GM21390 (cell line): ENCODE data around the gene RPAP2.

ENCODE experiments used
- ATAC-seq: cut with Tn5 transposase; IDR thresholded peaks from one replicate; pipeline ENCODE4 v1.9.1; 2021; ENCODE audit not compliant: unreplicated experiment

Gene RPAP2

DNA sequence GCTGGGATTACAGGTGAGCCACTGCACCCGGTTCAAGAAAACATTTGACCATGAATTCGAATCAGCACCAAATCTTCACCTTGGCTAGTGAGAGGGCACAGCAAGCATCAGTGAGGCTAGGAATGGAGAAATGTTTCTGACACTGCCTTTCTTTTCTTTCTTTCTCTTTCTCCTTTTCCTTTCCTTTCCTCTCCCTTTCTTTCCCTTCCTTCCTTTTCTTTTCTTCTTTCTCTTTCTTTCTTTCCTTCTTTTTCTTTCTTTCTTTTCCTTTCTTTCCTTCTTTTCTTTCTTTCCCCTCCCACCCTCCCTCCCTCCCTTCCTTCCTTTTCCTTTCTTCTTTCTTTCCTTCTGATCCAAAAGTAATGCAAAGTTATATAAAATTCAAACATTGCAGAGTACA lies 147.0 kb downstream of the RPAP2 start:
- ATAC-seq: no peak

DNA sequence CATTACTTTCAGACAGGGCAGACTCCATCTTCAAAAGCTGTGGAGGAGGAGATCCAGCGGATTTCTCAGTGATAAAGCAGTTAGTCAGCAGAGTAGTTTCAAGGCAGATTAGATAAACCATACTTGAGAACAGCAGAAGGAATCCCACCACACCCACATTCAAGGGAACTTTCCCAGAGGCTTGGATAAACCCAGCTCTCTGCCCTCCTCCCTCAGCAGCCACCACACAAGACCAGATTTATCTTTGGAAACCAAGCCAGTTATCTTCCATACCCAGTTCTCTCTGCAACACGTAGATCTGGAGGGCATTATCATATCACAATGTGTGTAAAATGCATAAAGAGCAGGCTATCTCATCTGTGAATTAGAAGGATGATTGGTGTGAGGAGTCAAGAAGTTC lies 147.7 kb downstream of the RPAP2 start:
- ATAC-seq: no peak

DNA sequence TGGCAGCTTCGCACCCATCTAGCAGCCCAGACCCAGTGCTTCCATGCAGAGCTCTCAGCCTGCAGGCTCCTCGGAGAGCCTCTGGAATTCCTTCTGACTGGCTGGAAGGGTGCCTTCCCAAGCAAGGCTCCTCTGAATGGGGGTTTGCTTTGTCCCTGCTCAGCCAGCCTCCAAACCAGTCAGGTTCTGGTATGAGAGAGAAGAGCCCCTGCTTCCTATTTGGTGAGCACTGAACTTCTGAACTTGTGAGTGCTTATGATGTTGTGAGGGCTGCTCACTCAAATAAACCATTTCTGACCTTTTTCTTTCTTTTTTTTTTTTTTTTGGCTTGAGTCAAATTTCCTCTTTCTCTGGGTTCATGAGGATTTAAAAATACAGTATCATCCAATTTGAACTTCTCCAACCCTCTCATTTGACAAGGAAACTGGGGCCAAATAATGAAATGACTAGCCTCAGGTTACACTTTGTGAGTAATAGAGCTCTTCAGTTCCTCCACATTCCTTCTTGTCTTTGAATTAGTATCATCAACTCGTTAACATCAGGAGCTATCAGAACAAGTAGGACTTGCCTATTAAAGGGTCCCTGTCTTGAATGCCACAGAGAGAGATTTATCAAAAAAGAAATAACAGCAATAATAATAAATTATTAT lies 148.3 kb downstream of the RPAP2 start:
- no peak for ATAC-seq

DNA sequence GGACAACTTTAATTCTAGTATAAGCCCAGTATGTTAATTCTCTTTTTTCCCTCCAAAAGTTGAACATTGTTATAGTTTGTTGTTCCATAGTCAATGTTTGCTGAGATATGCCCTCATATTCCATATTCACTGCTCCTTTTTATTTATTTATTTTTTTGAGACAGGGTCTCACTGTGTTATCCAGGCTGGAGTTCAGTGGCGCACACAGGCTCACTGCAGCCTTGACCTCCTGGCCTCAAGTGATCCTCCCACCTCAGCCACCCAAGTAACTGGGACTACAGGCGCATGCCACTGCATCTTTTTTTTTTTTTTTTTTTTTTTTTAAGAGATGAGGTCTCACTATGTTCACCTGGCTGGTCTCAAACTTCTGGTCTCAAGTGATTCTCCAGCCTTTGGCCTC lies 149.1 kb downstream of the RPAP2 start:
- ATAC-seq: no peak
